Erythroblast (primary cell): ENCODE results near the gene LYPLAL1.

Experiments used
- GATA1 ChIP-seq: IDR thresholded peaks from 2 replicates; pipeline ENCODE4 v1.6.1; 2011; ENCODE audit warnings: low read depth, mild to moderate bottlenecking, control low read depth, low read length, moderate library complexity
- POLR2A ChIP-seq: IDR thresholded peaks from 2 replicates; pipeline ENCODE4 v1.6.1; 2011; ENCODE audit warnings: mild to moderate bottlenecking, low read length

- TF ChIP-seq POLR2A: no peak
- no peak for TF ChIP-seq GATA1
These were observed 11.9 kb downstream of the LYPLAL1 start for GRCh38 chr1:219185486-219186117.
